Trophoblast cell (in vitro differentiated cells and primary cell): ENCODE measurements around the gene ST7.

Experiments
- DNase-seq, 2 donors: peaks; one replicate each; pipeline ENCODE4 v3.0.0-alpha.2; 2016
- H2AFZ ChIP-seq: 2 replicates; pipeline ENCODE4 v1.6.1; 2013; ENCODE audit warnings: low read length, moderate library complexity, mild to moderate bottlenecking; ENCODE audit not compliant: insufficient read depth, poor library complexity
- H2AK5ac ChIP-seq: 2 replicates; pipeline ENCODE4 v1.6.1; 2013; ENCODE audit warnings: mild to moderate bottlenecking, low read length
- H2BK120ac ChIP-seq: 2 replicates; pipeline ENCODE4 v1.6.1; 2013; ENCODE audit warnings: low read length, mild to moderate bottlenecking, moderate library complexity; ENCODE audit not compliant: insufficient read depth, poor library complexity
- H2BK12ac ChIP-seq: 2 replicates; pipeline ENCODE4 v1.6.1; 2013; ENCODE audit warnings: mild to moderate bottlenecking, low read length, moderate library complexity
- H2BK5ac ChIP-seq: 2 replicates; pipeline ENCODE4 v1.6.1; 2013; ENCODE audit warnings: low read length, low read depth, moderate library complexity, mild to moderate bottlenecking; ENCODE audit not compliant: poor library complexity
- H3K14ac ChIP-seq: 2 replicates; pipeline ENCODE4 v1.6.1; 2013; ENCODE audit warnings: mild to moderate bottlenecking, low read length
- H3K18ac ChIP-seq: 2 replicates; pipeline ENCODE4 v1.6.1; 2013; ENCODE audit warnings: mild to moderate bottlenecking, low read length
- H3K23ac ChIP-seq: 2 replicates; pipeline ENCODE4 v1.6.1; 2013; ENCODE audit warnings: low read length
- H3K27ac ChIP-seq: 2 replicates; pipeline ENCODE4 v1.5.1; 2013; ENCODE audit warnings: low read depth, mild to moderate bottlenecking, inconsistent platforms, low read length, moderate library complexity
- H3K27me3 ChIP-seq: 2 replicates; pipeline ENCODE4 v1.6.1; 2013; ENCODE audit warnings: inconsistent platforms, mild to moderate bottlenecking, low read length, moderate library complexity; ENCODE audit not compliant: insufficient read depth
- H3K36me3 ChIP-seq, 2 experiments: 1 replicate in 1 of 2; 2 replicates in 1 of 2; pipeline ENCODE4 v1.6.1; 2013; ENCODE audit warnings: low read length in 2 of 2, mild to moderate bottlenecking in 2 of 2, moderate library complexity in 1 of 2; ENCODE audit not compliant: insufficient read depth in 2 of 2, control insufficient read depth in 1 of 2
- H3K4ac ChIP-seq: 2 replicates; pipeline ENCODE4 v1.6.1; 2013; ENCODE audit warnings: low read depth, mild to moderate bottlenecking, low read length, moderate library complexity
- H3K4me1 ChIP-seq, 2 experiments: 1 replicate in 1 of 2; 2 replicates in 1 of 2; pipeline ENCODE4 v1.6.1; 2013; ENCODE audit warnings: low read length in 2 of 2, mild to moderate bottlenecking in 2 of 2, moderate library complexity in 1 of 2; ENCODE audit not compliant: insufficient read depth in 2 of 2, control insufficient read depth in 1 of 2
- H3K4me2 ChIP-seq: 2 replicates; pipeline ENCODE4 v1.6.1; 2013; ENCODE audit warnings: inconsistent platforms, mild to moderate bottlenecking, low read length, moderate library complexity
- H3K4me3 ChIP-seq: 2 replicates; pipeline ENCODE4 v1.5.1; 2013; ENCODE audit warnings: mild to moderate bottlenecking, low read depth, low read length, inconsistent platforms
- H3K79me1 ChIP-seq: one replicate; pipeline ENCODE4 v1.6.1; 2013; ENCODE audit warnings: low read length
- H3K79me2 ChIP-seq: 2 replicates; pipeline ENCODE4 v1.6.1; 2013; ENCODE audit warnings: low read length, mild to moderate bottlenecking; ENCODE audit not compliant: control insufficient read depth, insufficient read depth, poor library complexity
- H3K9ac ChIP-seq: 2 replicates; pipeline ENCODE4 v1.6.1; 2013; ENCODE audit warnings: mild to moderate bottlenecking, low read length
- H3K9me3 ChIP-seq: 2 replicates; pipeline ENCODE4 v1.6.1; 2013; ENCODE audit warnings: low read depth, mild to moderate bottlenecking, control low read depth, inconsistent platforms, low read length; ENCODE audit not compliant: insufficient read depth
- H4K12ac ChIP-seq: 2 replicates; pipeline ENCODE4 v1.6.1; 2013; ENCODE audit warnings: low read depth, mild to moderate bottlenecking, low read length, moderate library complexity
- H4K8ac ChIP-seq: 2 replicates; pipeline ENCODE4 v1.6.1; 2013; ENCODE audit warnings: low read depth, mild to moderate bottlenecking, low read length, moderate library complexity
- H4K91ac ChIP-seq: one replicate; pipeline ENCODE4 v1.6.1; 2013; ENCODE audit warnings: low read depth, mild to moderate bottlenecking, low read length, moderate library complexity
- WGBS: extraction: QIAGEN DNeasy Blood & Tissue Kit; methylation state at CpG from one replicate; pipeline ENCODE4 v1.1.7; 2013; ENCODE audit warnings: missing lambda C conversion rate; ENCODE audit not compliant: insufficient read length, insufficient coverage; ENCODE audit errors: extremely low coverage; 5-methylcytosine and 5-hydroxymethylcytosine counted together

The ST7 gene

GRCh38 chr7:117274951-117275350, 321.6 kb downstream of the ST7 start:
- H2AFZ ChIP-seq, result no peak overlapping the region
- no peaks in the 10 kb centered on the region for H3K79me2 ChIP-seq
- H2BK5ac ChIP-seq, result no peak overlapping the region
- H3K79me1 ChIP-seq, result no peaks in the 10 kb centered on the region
- H3K4me2 ChIP-seq, result no peak overlapping the region
- DNase-seq, result no peak
- H4K91ac ChIP-seq, result no peak overlapping the region
- no peak overlapping the region for H2BK12ac ChIP-seq
- no CpG with 5 or more reads among the region's 4 CpGs for whole genome bisulfite sequencing
- H3K18ac ChIP-seq, result no peak overlapping the region
- H3K27me3 ChIP-seq, result no peaks in the 10 kb centered on the region
- no peak overlapping the region for H3K9ac ChIP-seq
- no peaks in the 10 kb centered on the region for H3K36me3 ChIP-seq
- no peak overlapping the region for H3K4ac ChIP-seq
- no peak overlapping the region for H4K12ac ChIP-seq
- H3K4me1 ChIP-seq, result no peaks in the 10 kb centered on the region
- no peak overlapping the region for H4K8ac ChIP-seq
- H2BK120ac ChIP-seq, result no peak overlapping the region
- H2AK5ac ChIP-seq, result no peak overlapping the region
- no peak overlapping the region for H3K23ac ChIP-seq
- H3K9me3 ChIP-seq, result no peaks in the 10 kb centered on the region
- no peak overlapping the region for H3K4me3 ChIP-seq
- no peak overlapping the region for H3K14ac ChIP-seq
- no peak overlapping the region for H3K27ac ChIP-seq

GRCh38 chr7:117277576-117277975, 324.3 kb downstream of the ST7 start:
- Histone ChIP-seq H3K4ac (no peak overlapping the region), H3K9me3 (no peaks in the 10 kb centered on the region), H3K23ac (no peak overlapping the region), H2AK5ac (no peak overlapping the region), H3K18ac (no peak overlapping the region), H3K4me3 (no peak overlapping the region), H3K4me2 (no peak overlapping the region), H3K79me2 (no peaks in the 10 kb centered on the region), H2BK12ac (no peak overlapping the region), H3K27ac (no peak overlapping the region), H3K9ac (no peak overlapping the region), H3K27me3 (no peaks in the 10 kb centered on the region), H4K8ac (no peak overlapping the region), H3K36me3 (no peaks in the 10 kb centered on the region), H4K91ac (no peak overlapping the region), H2AFZ (no peak overlapping the region), H3K79me1 (no peaks in the 10 kb centered on the region), H2BK5ac (no peak overlapping the region), H4K12ac (no peak overlapping the region), H3K4me1 (no peaks in the 10 kb centered on the region), H3K14ac (no peak overlapping the region), H2BK120ac (no peak overlapping the region)
- DNase-seq, result no peak
- no CpG with 5 or more reads among the region's 3 CpGs for WGBS

GRCh38 chr7:117278040-117278439, 324.7 kb downstream of the ST7 start:
- Histone ChIP-seq H3K14ac (no peak overlapping the region), H4K91ac (no peak overlapping the region), H2BK12ac (no peak overlapping the region), H3K9me3 (no peaks in the 10 kb centered on the region), H3K18ac (no peak overlapping the region), H2BK5ac (no peak overlapping the region), H3K9ac (no peak overlapping the region), H3K4me1 (no peaks in the 10 kb centered on the region), H3K4me2 (no peak overlapping the region), H2AK5ac (no peak overlapping the region), H4K8ac (no peak overlapping the region), H3K79me2 (no peaks in the 10 kb centered on the region), H2BK120ac (no peak overlapping the region), H3K4me3 (no peak overlapping the region), H3K23ac (no peak overlapping the region), H3K27ac (no peak overlapping the region), H4K12ac (no peak overlapping the region), H3K4ac (no peak overlapping the region), H2AFZ (no peak overlapping the region), H3K79me1 (no peaks in the 10 kb centered on the region), H3K27me3 (no peaks in the 10 kb centered on the region), H3K36me3 (no peaks in the 10 kb centered on the region)
- WGBS, result no CpG with 5 or more reads among the region's 10 CpGs
- no peak for DNase-seq

GRCh38 chr7:117279203-117279602, 325.9 kb downstream of the ST7 start:
- Histone ChIP-seq H3K4me1 (no peaks in the 10 kb centered on the region), H3K4me2 (no peak overlapping the region), H3K4me3 (no peak overlapping the region), H2BK5ac (no peak overlapping the region), H3K36me3 (no peaks in the 10 kb centered on the region), H3K79me1 (no peaks in the 10 kb centered on the region), H3K27me3 (no peaks in the 10 kb centered on the region), H2AK5ac (no peak overlapping the region), H3K9me3 (no peaks in the 10 kb centered on the region), H4K8ac (no peak overlapping the region), H3K4ac (no peak overlapping the region), H2AFZ (no peak overlapping the region), H3K23ac (no peak overlapping the region), H4K91ac (no peak overlapping the region), H2BK12ac (no peak overlapping the region), H3K79me2 (no peaks in the 10 kb centered on the region), H3K9ac (no peak overlapping the region), H4K12ac (no peak overlapping the region), H3K14ac (no peak overlapping the region), H2BK120ac (no peak overlapping the region), H3K18ac (no peak overlapping the region), H3K27ac (no peak overlapping the region)
- no CpG with 5 or more reads among the region's 2 CpGs for WGBS
- no peak for DNase-seq
